GM21723 (cell line): ENCODE data around the gene DYRK4.

Experiments used
- ATAC-seq: cut with Tn5 transposase; IDR thresholded peaks from one replicate; pipeline ENCODE4 v1.9.1; 2021; ENCODE audit warnings: mild to moderate bottlenecking, moderate library complexity; ENCODE audit not compliant: unreplicated experiment

DYRK4 gene

DNA sequence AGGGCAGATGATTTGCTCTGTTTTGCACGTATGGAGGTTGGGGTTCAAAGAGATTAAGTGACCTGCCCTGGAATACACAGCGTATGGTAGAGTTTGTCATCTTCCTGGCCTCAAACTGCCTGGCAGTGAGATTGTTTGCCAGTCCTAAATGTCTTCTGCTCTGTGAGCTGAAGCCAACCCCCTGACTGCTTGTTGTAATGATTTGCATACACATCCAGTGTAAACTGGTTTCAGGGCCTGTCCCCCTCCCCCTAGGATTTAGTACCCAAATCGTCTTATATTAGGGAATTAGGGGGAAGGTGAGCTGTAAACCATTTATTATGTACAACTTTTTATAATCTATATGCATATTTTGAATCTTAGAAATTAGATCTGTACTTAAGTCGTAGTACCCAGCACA, 48.5 kb downstream of the DYRK4 start:
- no peak for ATAC-seq

DNA sequence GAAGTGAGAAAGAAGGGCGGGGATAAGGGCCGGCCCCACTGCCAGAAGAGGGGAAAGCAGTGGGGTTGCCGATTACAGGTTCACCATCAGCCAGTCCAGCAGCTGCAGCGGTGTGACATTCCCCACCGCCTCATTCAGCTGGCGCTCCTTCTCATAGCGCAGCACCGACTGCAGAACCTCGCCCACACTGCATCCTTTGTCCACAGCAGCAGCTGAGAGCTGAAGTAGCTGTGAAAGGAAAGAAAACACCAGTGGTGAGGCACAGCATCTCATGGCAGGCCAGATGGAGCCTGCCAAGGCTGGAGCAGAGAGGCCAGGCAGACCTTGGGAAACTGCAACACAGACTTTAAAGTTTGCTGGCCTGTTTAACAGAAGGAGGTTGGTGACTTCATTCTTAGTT, 53.7 kb downstream of the DYRK4 start:
- ATAC-seq = no peak

DNA sequence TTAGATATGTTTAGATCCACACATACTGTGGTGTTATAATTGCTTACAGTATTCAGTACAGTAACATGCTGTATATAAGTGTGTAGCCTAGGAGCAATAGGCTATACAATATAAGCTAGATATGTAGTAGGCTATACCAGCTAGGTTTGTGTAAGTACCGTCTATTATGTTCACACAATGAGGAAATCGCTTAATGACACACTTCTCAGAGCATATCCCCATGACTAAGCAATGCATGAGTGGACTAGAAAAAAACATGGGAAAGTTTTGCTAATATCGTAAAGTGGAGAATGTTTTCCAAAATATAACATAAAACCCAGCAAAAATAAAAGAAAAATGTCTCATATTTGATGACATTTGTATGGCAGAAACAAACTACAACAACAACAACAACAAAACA, 59.5 kb downstream of the DYRK4 start:
- ATAC-seq = no peak

DNA sequence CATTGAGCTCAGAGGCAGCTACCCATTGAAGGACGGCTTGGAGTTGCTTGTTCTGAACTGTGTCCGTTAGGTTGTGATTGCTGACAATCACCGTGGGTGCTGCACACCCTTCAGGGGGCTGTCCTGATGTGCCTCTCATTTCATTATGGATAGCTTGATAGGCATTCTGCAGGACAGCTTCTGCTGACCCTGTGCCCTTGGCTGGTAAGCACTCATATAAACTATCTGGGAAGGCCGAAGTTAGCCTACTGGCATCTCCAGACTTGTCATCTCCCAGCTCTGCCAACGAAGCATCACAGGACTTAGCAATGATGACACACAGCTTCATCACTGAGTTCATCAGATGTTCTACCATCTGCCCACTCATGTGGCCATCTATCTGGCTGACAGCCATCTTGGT, 64.5 kb downstream of the DYRK4 start:
- ATAC-seq = no peak

DNA sequence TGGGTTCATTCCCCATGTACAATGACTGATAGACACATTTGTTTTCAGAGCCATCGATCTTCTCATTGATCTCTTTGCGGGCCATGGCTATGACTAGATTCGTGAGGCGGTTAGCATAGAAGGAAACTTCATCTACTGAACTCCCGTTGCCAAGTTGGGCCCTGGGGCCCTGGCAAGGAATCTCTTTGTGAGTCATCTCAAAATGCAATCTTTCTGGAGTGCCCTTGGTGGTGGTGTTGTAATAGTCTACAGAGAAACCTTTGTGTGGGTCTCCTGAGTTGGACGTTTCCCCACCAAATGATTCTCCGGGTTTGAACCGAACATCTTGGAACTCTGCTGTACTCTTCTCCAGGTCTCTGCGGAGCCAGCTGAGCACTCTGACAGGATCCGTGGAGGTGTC, 66.4 kb downstream of the DYRK4 start:
- ATAC-seq = no peak

DNA sequence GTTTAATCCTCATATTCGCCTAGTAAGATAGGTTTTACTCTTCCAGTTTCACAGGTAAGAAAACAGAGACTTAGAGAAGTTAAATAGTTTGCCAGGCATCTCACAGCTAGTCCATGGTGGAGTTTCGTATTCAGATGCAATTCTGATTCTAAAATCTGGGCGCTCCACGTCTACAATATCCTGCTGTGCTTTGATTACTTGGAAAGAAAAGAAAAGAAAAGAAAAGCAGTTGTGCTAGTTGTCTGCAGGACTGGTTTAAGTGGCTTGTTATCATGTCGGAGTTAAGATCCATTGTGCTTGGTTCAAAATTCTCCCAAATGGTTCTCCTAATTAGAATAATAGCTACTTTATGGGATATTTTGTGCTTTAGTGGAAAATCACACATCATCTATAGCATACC, 68.3 kb downstream of the DYRK4 start:
- no peak for ATAC-seq

DNA sequence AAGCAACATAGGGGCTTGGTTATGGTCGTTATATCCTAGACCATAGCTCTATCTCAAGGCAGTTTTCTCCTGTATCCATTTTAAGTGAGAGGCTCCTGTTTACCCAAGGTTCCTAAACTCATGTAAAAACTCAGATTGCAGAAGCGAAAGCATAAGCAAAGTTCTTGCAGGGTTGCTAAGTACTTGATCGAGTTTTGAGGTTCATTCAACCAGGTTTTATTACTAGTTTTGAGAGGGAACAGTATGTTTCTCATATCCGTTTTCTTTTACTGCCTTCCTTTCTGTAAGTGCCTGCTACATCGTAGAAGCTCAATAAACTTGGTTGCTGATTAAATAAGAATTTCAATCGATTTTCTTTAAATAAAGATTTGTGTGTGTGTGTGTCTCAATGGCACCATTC, 81.7 kb downstream of the DYRK4 start:
- peak; percentile 64 for ATAC-seq

DNA sequence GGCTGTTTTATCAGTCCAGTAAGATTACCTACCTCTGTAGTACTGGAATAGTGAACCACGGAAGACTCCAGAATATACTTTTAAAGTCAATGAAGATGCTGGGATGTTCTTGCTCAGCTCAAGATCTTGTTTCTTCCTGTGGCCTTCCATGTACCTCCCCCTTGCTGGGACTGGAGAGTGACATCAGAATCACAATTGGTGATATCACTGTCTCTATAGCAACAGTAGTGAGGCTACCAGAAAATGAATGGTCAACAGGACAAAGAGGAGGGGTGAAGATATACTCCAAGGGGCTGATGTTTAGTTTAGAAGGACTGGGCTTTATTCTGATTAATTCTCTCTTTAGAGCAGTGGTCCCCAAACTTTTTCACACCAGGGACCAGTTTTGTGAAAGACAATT, 83.0 kb downstream of the DYRK4 start:
- no peak for ATAC-seq

DNA sequence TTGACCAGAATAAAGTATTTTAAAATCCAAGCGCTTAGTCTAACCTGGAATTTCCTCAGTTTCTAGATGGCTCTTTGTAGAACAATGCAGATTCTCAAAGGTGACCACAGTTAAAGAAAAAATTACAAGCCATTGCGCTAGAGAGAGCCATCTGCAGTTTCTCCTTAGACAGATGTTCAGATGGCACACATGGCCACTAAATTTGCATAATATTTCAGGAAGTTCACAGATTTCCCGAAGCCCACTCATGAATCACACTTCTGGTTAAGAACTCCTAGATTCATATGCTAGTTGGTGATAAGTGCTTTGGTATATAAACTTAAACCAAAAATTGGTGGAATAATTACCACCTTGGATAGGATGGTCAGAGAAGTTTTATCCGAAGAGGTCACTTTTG, 86.1 kb downstream of the DYRK4 start:
- ATAC-seq = peak; percentile 42

DNA sequence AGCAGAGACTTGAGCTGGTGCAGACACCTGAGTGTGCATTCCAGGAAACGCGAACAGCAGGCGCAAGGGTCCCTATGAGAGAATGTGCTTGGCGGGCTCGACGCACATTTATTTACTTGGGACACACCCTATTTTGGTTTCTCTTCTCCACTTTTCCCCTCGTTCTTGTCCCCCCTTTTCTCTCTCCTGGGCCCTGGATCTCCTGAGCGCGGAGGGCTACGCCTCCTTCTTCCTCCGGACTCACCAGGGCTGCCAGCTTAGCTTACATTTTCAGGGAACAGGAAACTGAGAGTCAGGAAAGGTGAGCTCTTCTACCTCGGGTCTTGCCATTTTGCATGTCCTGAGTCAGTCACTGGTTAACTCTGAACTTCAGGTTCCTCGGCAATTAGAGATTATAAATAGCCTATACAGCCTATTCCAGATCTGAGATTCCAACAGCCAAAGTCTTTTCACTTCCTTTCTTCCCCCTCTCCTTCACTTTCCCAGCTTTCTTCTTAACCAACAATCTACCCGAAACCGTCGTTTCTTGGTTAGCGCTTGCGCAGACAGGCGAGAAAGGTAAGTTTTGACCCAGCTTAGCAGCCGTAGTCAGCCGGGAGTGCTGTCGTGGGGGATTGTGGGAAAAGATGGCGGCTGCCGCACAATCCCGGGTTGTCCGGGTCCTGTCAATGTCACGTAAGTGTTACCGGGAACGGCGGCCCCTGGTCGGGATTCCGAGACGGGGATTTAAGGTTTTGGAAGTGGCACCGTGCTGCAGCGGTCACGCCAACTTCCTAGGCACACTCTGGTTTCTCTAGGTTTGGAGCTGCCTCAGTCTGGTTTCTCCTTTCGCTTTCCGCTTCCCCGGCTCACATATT, 86.7 kb downstream of the DYRK4 start, which contains the start of the genes AKAP3 and NDUFA9:
AKAP3 (minus strand) TSS at position 551 of the 857 bp plus-strand sequence. CDS start 10,855 bp downstream, outside the sequence.
NDUFA9 (plus strand) TSS at position 614 of the 857 bp plus-strand sequence; CDS start at position 627, 13 bp downstream.
- ATAC-seq = peak; percentile 74

DNA sequence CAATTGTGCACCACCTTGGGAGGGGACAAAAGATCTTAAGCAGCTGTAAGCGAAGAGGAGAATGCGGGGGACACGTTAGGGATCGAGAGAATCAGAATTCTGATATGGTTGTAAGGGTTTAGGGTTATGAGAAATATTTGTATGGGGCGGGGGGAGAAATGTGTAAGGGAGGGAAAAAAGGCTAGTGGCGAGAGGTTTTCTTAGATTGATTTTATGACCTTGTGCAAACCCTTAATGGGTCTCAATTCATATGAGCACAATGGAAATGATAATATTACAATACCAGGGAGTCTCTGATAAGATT, 87.3 kb downstream of the DYRK4 start:
- no peak for ATAC-seq

DNA sequence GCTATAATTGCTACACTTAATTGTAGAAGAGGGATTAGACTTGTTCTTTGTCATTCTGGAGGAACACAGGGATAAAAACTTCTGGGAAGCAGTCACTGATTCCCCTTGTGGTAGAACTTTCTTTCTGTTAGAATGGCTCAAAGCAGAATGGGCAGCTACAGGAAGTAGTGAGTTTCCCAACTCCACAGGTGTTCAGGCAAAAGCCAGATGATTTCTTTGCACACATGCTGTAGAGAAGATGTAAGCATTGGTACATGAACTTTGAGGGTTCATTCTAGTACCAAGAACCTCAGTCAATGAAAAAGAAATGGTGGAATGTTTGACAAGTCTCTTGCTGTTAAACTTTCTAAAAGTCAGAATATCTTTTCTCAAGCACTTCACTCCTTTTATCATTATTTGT, 91.2 kb downstream of the DYRK4 start:
- no peak for ATAC-seq

DNA sequence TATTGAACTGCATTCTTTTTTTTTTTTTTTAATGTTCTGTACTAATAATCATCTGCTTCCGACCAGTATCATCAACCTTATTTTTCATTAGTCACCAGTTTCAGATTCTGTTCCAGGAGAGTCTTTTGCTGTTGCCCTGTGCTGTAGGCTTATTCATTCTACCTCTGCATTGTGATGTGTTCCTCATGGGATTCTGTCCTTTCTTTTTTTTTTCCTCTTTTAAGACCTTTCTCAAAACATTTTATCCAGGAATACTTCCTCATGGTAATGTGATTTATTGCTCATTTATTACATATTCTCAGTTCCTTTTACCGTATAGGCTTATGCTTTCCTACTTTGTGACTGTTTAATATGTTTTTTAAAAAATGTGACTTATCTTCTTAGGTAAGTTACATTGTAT, 91.7 kb downstream of the DYRK4 start:
- no peak for ATAC-seq
